Measurements from ENCODE around the gene SEPTIN8.
"Not testable (repeated sequence)": the region's sequence is repeated elsewhere in the genome, so short reads cannot be mapped to it uniquely, and the experiment has no call there.

DNA sequence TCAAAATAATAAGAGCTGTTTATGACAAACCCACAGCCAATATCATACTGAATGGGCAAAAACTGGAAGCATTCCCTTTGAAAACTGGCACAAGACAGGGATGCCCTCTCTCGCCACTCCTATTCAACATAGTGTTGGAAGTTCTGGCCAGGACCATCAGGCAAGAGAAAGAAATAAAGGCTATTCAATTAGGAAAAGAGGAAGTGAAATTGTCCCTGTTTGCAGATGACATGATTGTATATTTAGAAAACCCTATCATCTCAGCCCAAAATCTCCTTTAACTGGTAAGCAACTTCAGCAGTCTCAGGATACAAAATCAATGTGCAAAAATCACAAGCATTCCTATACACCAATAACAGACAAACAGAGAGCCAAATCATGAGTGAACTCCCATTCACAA lies 27.2 kb upstream of the SEPTIN8 start:
- TF ChIP-seq POLR2A, POLR2AphosphoS5 (IDR thresholded peaks at IDR 0.05): not testable (repeated sequence)
- TF ChIP-seq, protein P1, sequence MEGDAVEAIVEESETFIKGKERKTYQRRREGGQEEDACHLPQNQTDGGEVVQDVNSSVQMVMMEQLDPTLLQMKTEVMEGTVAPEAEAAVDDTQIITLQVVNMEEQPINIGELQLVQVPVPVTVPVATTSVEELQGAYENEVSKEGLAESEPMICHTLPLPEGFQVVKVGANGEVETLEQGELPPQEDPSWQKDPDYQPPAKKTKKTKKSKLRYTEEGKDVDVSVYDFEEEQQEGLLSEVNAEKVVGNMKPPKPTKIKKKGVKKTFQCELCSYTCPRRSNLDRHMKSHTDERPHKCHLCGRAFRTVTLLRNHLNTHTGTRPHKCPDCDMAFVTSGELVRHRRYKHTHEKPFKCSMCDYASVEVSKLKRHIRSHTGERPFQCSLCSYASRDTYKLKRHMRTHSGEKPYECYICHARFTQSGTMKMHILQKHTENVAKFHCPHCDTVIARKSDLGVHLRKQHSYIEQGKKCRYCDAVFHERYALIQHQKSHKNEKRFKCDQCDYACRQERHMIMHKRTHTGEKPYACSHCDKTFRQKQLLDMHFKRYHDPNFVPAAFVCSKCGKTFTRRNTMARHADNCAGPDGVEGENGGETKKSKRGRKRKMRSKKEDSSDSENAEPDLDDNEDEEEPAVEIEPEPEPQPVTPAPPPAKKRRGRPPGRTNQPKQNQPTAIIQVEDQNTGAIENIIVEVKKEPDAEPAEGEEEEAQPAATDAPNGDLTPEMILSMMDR (IDR thresholded peaks at IDR 0.05 in 8 of 11, conservative IDR thresholded peaks at IDR 0.05 in 3 of 11), result not testable (repeated sequence)
